Liver (tissue), 9 donors: Measurements from ENCODE around the gene SEMA7A. TPM values are rescaled to one million over a fixed set of nuclear protein-coding genes. Genes with fewer than 3 reads are reported as not detected.

Experiments used
- DNase-seq: peaks from one replicate; pipeline ENCODE4 v3.0.0-alpha.2; 2017; ENCODE audit warnings: low spot score
- H3K27ac ChIP-seq, 2 donors: one replicate each; pipeline ENCODE4 v1.7.0; 2013; ENCODE audit warnings: inconsistent platforms in 2 of 2, low read length in 2 of 2, control low read depth in 1 of 2, low read depth in 1 of 2, mild to moderate bottlenecking in 1 of 2
- H3K27me3 ChIP-seq, 4 donors: one replicate each; pipeline versions ENCODE4 v1.6.1 to v1.7.0; 2013; ENCODE audit warnings: low read length in 3 of 4, inconsistent platforms in 1 of 4, mild to moderate bottlenecking in 1 of 4, moderate library complexity in 1 of 4; ENCODE audit not compliant: control insufficient read depth in 4 of 4, insufficient read depth in 4 of 4
- H3K36me3 ChIP-seq, 4 donors: one replicate each; pipeline versions ENCODE4 v1.6.1 to v1.7.0; 2013; ENCODE audit warnings: low read length in 3 of 4, mild to moderate bottlenecking in 3 of 4, low read depth in 1 of 4, moderate library complexity in 1 of 4; ENCODE audit not compliant: control insufficient read depth in 4 of 4, insufficient read depth in 3 of 4
- H3K4me1 ChIP-seq, 4 donors: one replicate each; pipeline versions ENCODE4 v1.6.1 to v1.7.0; 2013; ENCODE audit warnings: low read length in 3 of 4, mild to moderate bottlenecking in 3 of 4, moderate library complexity in 1 of 4; ENCODE audit not compliant: control insufficient read depth in 4 of 4, insufficient read depth in 4 of 4
- H3K4me3 ChIP-seq, 3 donors: one replicate each; pipeline versions ENCODE4 v1.6.1 to v1.7.0; 2013; ENCODE audit warnings: low read length in 3 of 3, control low read depth in 1 of 3, low read depth in 1 of 3, mild to moderate bottlenecking in 1 of 3
- H3K9ac ChIP-seq, 2 donors: one replicate each; pipeline ENCODE4 v1.7.0; 2013; ENCODE audit warnings: low read length in 2 of 2, mild to moderate bottlenecking in 2 of 2, moderate library complexity in 2 of 2, control low read depth in 1 of 2, low read depth in 1 of 2
- H3K9me3 ChIP-seq, 4 donors: one replicate each; pipeline versions ENCODE4 v1.6.1 to v1.7.0; 2013; ENCODE audit warnings: low read length in 3 of 4; ENCODE audit not compliant: control insufficient read depth in 4 of 4
- ATF3 ChIP-seq: IDR thresholded peaks from 2 replicates; pipeline ENCODE4 v1.6.1; 2016; ENCODE audit warnings: antibody characterized with exemption
- CTCF ChIP-seq: fragments of 150-350 bp; IDR thresholded peaks from 2 replicates; pipeline ENCODE4 v1.5.1; 2017; ENCODE audit warnings: improper control_type of control experiment, low read depth, low read length; ENCODE audit not compliant: missing input control
- FOXA1 ChIP-seq: IDR thresholded peaks from 2 replicates; pipeline ENCODE4 v1.6.1; 2016; ENCODE audit warnings: antibody characterized with exemption
- FOXA2 ChIP-seq: IDR thresholded peaks from 2 replicates; pipeline ENCODE4 v1.6.1; 2016; ENCODE audit warnings: antibody characterized with exemption
- GABPA ChIP-seq, 2 donors: IDR thresholded peaks in 1 of 2; conservative IDR thresholded peaks in 1 of 2; 2 replicates each; pipeline ENCODE4 v1.6.1; 2016; ENCODE audit warnings: antibody characterized with exemption in 2 of 2, mild to moderate bottlenecking in 1 of 2, moderate library complexity in 1 of 2
- MAX ChIP-seq: IDR thresholded peaks from 2 replicates; pipeline ENCODE4 v1.6.1; 2016; ENCODE audit warnings: antibody characterized with exemption
- NR2F2 ChIP-seq: IDR thresholded peaks from 2 replicates; pipeline ENCODE4 v1.6.1; 2016; ENCODE audit warnings: antibody characterized with exemption
- RAD21 ChIP-seq, 2 donors: IDR thresholded peaks; 2 replicates each; pipeline ENCODE4 v1.6.1; 2016; ENCODE audit warnings: antibody characterized with exemption in 2 of 2, mild to moderate bottlenecking in 2 of 2
- REST ChIP-seq: IDR thresholded peaks from 2 replicates; pipeline ENCODE4 v1.6.1; 2016; ENCODE audit warnings: antibody characterized with exemption, mild to moderate bottlenecking
- RXRA ChIP-seq, 2 donors: IDR thresholded peaks; 2 replicates each; pipeline ENCODE4 v1.6.1; 2017 to 2018; ENCODE audit warnings: antibody characterized with exemption in 2 of 2, mild to moderate bottlenecking in 1 of 2
- SP1 ChIP-seq: IDR thresholded peaks from 2 replicates; pipeline ENCODE4 v1.6.1; 2018; ENCODE audit warnings: antibody characterized with exemption, mild to moderate bottlenecking
- TAF1 ChIP-seq: conservative IDR thresholded peaks from 2 replicates; pipeline ENCODE4 v1.6.1; 2016; ENCODE audit warnings: antibody characterized with exemption, mild to moderate bottlenecking
- YY1 ChIP-seq: IDR thresholded peaks from 2 replicates; pipeline ENCODE4 v1.6.1; 2016; ENCODE audit warnings: antibody characterized with exemption, mild to moderate bottlenecking
- ZBTB33 ChIP-seq: IDR thresholded peaks from 2 replicates; pipeline ENCODE4 v1.6.1; 2016; ENCODE audit warnings: antibody characterized with exemption
- WGBS: extraction: QIAGEN DNeasy Blood & Tissue Kit; methylation state at CpG from one replicate; pipeline ENCODE4 v1.1.7; 2013; 5-methylcytosine and 5-hydroxymethylcytosine counted together
- polyA plus RNA-seq, 2 donors: library from polyadenylated mRNA; stranded (reverse) in 1 of 2; unstranded in 1 of 2; fragments of 200-250 nt in 1 of 2; fragments of >200 nt in 1 of 2; fragmentation: Nextera tagmentation in 1 of 2; extraction: Ambion mirVana in 1 of 2; gene quantifications; one replicate each; pipeline versions ENCODE4 v1.2.1 to v1.2.3, GENCODE V29; 2013 to 2015
- total RNA-seq, 2 donors: library from RNA; depleted of rRNA; stranded (reverse); fragments of >200 nt; gene quantifications; one replicate each; pipeline ENCODE4 v1.2.3, GENCODE V29; 2014
- donor health status: healthy.
- donor health status: healthy.
- donor health status: healthy.
- donor health status: healthy.
- donor health status: healthy.

The SEMA7A gene
- total and polyA plus RNA-seq, 4 donors, result 0.14 to 18.1 (median 1.4) TPM

GRCh38 chr15:74384566-74384880 is 49.2 kb downstream of the SEMA7A start:
- Histone ChIP-seq H3K27ac (no peak overlapping the region), H3K4me3 (no peak overlapping the region), H3K27me3 (no peaks in the 10 kb centered on the region), H3K4me1 (no peaks in the 10 kb centered on the region), H3K9ac (no peak overlapping the region), H3K9me3 (no peaks in the 10 kb centered on the region), H3K36me3 (no peaks in the 10 kb centered on the region)
- DNase-seq, result no peak
- no peak for TF ChIP-seq ZBTB33
- WGBS, result 65% methylated on average over 3 of the region's 3 CpGs

GRCh38 chr15:74383695-74384565 is 49.8 kb downstream of the SEMA7A start:
- no peak overlapping the region for H3K9ac ChIP-seq
- H3K4me1 ChIP-seq, result no peaks in the 10 kb centered on the region
- no peaks in the 10 kb centered on the region for H3K9me3 ChIP-seq
- no peak for TF ChIP-seq NR2F2
- no peak for TF ChIP-seq SP1
- TF ChIP-seq RXRA (IDR thresholded peaks at IDR 0.05), result no peak
- no peak for TF ChIP-seq FOXA1
- no peak for TF ChIP-seq ZBTB33
- no peak for TF ChIP-seq FOXA2
- no peak for TF ChIP-seq TAF1
- TF ChIP-seq YY1, result no peak
- TF ChIP-seq MAX, result no peak
- no peak for TF ChIP-seq ATF3
- no peak for TF ChIP-seq CTCF
- no peak for TF ChIP-seq GABPA (IDR thresholded peaks at IDR 0.05 in 1 of 2, conservative IDR thresholded peaks at IDR 0.05 in 1 of 2)
- TF ChIP-seq REST, result no peak
- TF ChIP-seq RAD21 (IDR thresholded peaks at IDR 0.05), result no peak
- H3K27me3 ChIP-seq, result no peaks in the 10 kb centered on the region
- 81% methylated on average over 8 of the region's 8 CpGs for WGBS
- no peaks in the 10 kb centered on the region for H3K36me3 ChIP-seq
- peak; percentile 34 for DNase-seq
- H3K27ac ChIP-seq, result no peak overlapping the region
- H3K4me3 ChIP-seq, result no peak overlapping the region
